Measurements from ENCODE around the gene KRTDAP. TPM values are rescaled to one million over a fixed set of nuclear protein-coding genes. Genes with fewer than 3 reads are reported as not detected.

KRTDAP gene
- total RNA-seq, 1 experiment from 2014 or later = not detected

DNA sequence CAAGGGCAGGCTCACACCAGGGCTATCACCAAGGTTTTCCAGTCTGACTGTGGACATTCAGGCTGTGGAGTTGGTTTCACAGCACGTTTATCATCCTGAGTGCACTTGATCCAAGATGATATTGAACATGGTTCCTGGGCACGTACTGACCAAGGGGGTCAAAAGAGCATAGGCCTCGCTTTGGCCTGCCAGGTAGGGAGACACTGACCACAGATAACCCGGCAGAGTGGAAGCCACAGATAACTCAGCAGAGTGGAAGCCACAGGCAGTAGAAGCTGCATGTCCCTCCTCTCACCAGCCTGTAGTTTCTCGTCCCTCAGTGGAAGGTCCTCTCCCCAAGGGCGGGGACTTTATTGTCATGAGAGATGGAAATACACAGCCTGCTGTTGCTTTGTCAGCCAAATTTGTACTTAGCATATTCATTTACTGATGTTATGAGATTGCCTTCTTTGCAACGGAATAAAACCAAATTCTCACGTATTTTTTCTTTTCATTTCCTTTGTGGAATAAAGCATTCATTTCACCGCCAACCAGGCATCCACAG, 8.8 kb upstream of the KRTDAP start:
- Histone ChIP-seq H3K79me2 (ENCODE audit: low read length) (no peaks in the 10 kb centered on the region), H3K27ac (ENCODE audit: low read length) (no peak overlapping the region), H3K4me3 (ENCODE audit: low read length) (no peak overlapping the region), H2AFZ (ENCODE audit: low read length) (no peak overlapping the region), H3K9me3 (ENCODE audit: low read length) (no peaks in the 10 kb centered on the region), H3K4me1 (ENCODE audit: low read length) (peaks cover 43% of the 10 kb centered on the region), H4K20me1 (ENCODE audit: insufficient read depth, low read depth, low read length) (no peaks in the 10 kb centered on the region), H3K4me2 (ENCODE audit: low read depth, low read length, poor library complexity, severe bottlenecking) (no peak overlapping the region), H3K9ac (ENCODE audit: low read length) (no peak overlapping the region), H3K36me3 (ENCODE audit: insufficient read depth, low read length) (no peaks in the 10 kb centered on the region), H3K9me2 (replicated peaks; ENCODE audit: insufficient read depth, low read length) (no peaks in the 10 kb centered on the region), H3K27me3 (ENCODE audit: low read length) (no peaks in the 10 kb centered on the region)
- DNase-seq = no peak

DNA sequence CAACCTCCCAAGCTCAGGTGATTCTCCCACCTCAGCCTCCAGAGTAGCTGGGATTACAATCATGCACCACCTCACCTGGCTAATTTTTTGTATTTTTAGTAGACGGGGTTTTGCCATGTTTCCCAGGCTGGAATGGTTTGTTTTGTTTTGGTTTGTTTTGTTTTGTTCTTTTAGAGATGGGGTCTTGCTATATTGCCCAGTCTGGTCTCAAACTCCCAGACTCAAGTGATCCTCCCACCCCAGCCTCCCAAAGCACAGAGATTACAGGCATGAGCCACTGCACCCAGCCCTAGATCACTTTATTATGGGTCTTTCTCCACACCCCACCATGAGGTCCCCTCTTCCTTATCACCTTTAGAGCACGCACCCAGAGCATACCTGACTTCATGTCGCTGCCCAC, 8.0 kb upstream of the KRTDAP start:
- Histone ChIP-seq H3K36me3 (ENCODE audit: insufficient read depth, low read length) (no peaks in the 10 kb centered on the region), H3K9me3 (ENCODE audit: low read length) (no peaks in the 10 kb centered on the region), H2AFZ (ENCODE audit: low read length) (no peak overlapping the region), H3K4me2 (ENCODE audit: low read depth, low read length, poor library complexity, severe bottlenecking) (no peak overlapping the region), H4K20me1 (ENCODE audit: insufficient read depth, low read depth, low read length) (no peaks in the 10 kb centered on the region), H3K9ac (ENCODE audit: low read length) (no peak overlapping the region), H3K27me3 (ENCODE audit: low read length) (no peaks in the 10 kb centered on the region), H3K4me1 (ENCODE audit: low read length) (peaks cover 43% of the 10 kb centered on the region), H3K79me2 (ENCODE audit: low read length) (no peaks in the 10 kb centered on the region), H3K27ac (ENCODE audit: low read length) (no peak overlapping the region), H3K9me2 (replicated peaks; ENCODE audit: insufficient read depth, low read length) (no peaks in the 10 kb centered on the region), H3K4me3 (ENCODE audit: low read length) (no peak overlapping the region)
- peak; percentile 12 for DNase-seq

DNA sequence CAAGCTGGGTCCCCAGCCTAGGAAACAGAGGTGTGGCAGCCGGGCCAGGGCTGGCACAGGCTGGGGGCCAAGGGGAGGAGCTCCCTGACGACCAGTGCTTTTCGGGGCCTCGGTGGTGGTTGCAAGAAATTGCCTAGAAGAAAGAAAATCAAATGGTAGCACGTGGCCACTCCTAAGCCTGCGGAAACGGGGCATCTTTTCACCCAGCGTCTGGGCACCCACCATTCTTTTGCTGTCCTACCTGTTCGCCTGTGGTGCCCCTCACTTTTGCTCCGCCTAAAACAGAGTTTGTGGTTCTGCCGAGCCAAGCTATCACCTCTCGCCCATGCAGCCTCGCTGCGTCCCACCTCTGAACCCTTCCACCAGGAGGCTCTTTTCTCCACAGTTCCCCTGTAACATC, 7.1 kb upstream of the KRTDAP start:
- Histone ChIP-seq H3K36me3 (ENCODE audit: insufficient read depth, low read length) (no peaks in the 10 kb centered on the region), H3K4me1 (ENCODE audit: low read length) (peaks cover 36% of the 10 kb centered on the region), H3K27ac (ENCODE audit: low read length) (no peak overlapping the region), H2AFZ (ENCODE audit: low read length) (no peak overlapping the region), H3K79me2 (ENCODE audit: low read length) (no peaks in the 10 kb centered on the region), H3K4me3 (ENCODE audit: low read length) (no peak overlapping the region), H3K9ac (ENCODE audit: low read length) (no peak overlapping the region), H3K9me2 (replicated peaks; ENCODE audit: insufficient read depth, low read length) (no peaks in the 10 kb centered on the region), H3K27me3 (ENCODE audit: low read length) (no peaks in the 10 kb centered on the region), H4K20me1 (ENCODE audit: insufficient read depth, low read depth, low read length) (no peaks in the 10 kb centered on the region), H3K4me2 (ENCODE audit: low read depth, low read length, poor library complexity, severe bottlenecking) (no peak overlapping the region), H3K9me3 (ENCODE audit: low read length) (no peaks in the 10 kb centered on the region)
- peak; percentile 32 for DNase-seq

DNA sequence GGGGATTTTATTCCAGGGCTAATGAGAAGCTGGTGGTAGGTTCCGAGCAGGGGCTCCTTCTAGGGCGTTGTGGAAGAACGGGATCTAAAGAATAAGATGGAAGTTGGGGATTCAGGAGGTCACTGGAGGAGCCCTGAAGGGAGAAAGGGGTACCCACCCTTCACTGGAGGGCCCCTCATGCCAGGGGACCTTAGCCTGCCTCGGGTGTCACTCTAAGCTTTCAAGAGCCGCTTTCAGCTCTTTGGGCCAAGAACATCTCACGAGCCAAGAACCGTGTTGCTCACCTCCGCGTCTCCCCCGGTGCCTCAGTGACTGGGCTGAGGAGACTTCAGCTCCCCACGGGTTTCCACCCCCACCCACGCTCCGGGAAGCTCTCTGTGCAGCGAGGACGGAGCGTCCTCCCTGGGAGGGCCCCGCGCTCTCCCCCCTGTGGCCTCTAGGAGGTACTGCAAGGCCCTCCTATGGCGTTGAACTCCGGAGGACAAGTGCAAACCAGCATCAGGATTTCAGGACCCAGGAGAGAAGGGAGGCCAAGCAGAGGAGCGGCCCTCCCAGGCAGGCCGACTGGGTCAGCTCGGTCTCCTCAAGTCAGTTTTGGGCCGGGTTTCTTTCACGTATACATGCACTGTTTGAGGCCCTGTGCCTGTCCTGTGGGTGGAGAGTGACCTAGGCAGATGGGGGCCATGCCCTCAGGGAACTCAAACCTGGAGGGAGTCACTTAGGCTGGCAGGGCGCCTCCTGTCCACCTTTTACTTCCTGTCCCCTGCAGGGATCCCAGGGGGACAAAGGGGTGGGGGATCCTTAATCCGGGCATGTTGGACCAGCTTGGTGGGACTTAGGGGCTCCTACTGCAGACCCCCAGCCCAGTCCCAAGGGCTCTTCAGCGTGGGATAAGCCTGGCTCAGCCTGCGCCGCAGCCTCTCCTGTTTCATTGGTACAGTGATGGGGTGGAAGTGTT, 5.1 kb upstream of the KRTDAP start:
- Histone ChIP-seq H3K4me2 (ENCODE audit: low read depth, low read length, poor library complexity, severe bottlenecking) (peak overlapping the region; percentile 42), H3K27me3 (ENCODE audit: low read length) (no peaks in the 10 kb centered on the region), H3K4me1 (ENCODE audit: low read length) (peaks cover 15% of the 10 kb centered on the region), H3K9ac (ENCODE audit: low read length) (peak overlapping the region; percentile 13), H4K20me1 (ENCODE audit: insufficient read depth, low read depth, low read length) (no peaks in the 10 kb centered on the region), H3K9me3 (ENCODE audit: low read length) (no peaks in the 10 kb centered on the region), H3K4me3 (ENCODE audit: low read length) (peak overlapping the region; percentile 24; the same call in 1 of the 2 replicates), H3K36me3 (ENCODE audit: insufficient read depth, low read length) (no peaks in the 10 kb centered on the region), H3K9me2 (replicated peaks; ENCODE audit: insufficient read depth, low read length) (no peaks in the 10 kb centered on the region), H3K79me2 (ENCODE audit: low read length) (no peaks in the 10 kb centered on the region), H3K27ac (ENCODE audit: low read length) (no peak overlapping the region), H2AFZ (ENCODE audit: low read length) (peak overlapping the region; percentile 39; the same call in 1 of the 2 replicates)
- peak; percentile 86 for DNase-seq

DNA sequence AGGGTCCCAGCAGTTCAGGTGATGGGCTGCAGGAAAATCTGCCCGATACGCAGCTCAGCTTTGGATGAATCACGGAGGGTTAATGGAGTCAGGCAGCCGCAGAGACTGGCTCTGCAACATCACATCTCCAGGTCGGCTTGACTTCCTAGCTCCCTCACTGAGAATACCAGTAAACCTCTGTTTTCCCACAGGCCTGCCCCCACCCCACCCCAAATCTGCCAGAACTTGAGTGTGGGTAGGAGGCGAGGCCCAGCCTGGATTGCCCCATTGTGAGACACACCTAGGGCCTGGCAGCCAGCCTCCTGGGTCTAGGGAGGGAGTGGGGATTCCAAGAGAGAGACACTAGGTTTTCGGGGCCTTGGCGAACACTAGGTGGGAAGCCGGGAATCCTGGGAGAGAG, 3.7 kb upstream of the KRTDAP start:
- Histone ChIP-seq H3K4me1 (ENCODE audit: low read length) (peaks cover 11% of the 10 kb centered on the region), H3K27me3 (ENCODE audit: low read length) (no peaks in the 10 kb centered on the region), H4K20me1 (ENCODE audit: insufficient read depth, low read depth, low read length) (no peaks in the 10 kb centered on the region), H3K79me2 (ENCODE audit: low read length) (no peaks in the 10 kb centered on the region), H3K4me3 (ENCODE audit: low read length) (no peak overlapping the region), H3K9me2 (replicated peaks; ENCODE audit: insufficient read depth, low read length) (no peaks in the 10 kb centered on the region), H3K9ac (ENCODE audit: low read length) (no peak overlapping the region), H2AFZ (ENCODE audit: low read length) (no peak overlapping the region), H3K9me3 (ENCODE audit: low read length) (no peaks in the 10 kb centered on the region), H3K36me3 (ENCODE audit: insufficient read depth, low read length) (no peaks in the 10 kb centered on the region), H3K27ac (ENCODE audit: low read length) (no peak overlapping the region), H3K4me2 (ENCODE audit: low read depth, low read length, poor library complexity, severe bottlenecking) (no peak overlapping the region)
- no peak for DNase-seq

DNA sequence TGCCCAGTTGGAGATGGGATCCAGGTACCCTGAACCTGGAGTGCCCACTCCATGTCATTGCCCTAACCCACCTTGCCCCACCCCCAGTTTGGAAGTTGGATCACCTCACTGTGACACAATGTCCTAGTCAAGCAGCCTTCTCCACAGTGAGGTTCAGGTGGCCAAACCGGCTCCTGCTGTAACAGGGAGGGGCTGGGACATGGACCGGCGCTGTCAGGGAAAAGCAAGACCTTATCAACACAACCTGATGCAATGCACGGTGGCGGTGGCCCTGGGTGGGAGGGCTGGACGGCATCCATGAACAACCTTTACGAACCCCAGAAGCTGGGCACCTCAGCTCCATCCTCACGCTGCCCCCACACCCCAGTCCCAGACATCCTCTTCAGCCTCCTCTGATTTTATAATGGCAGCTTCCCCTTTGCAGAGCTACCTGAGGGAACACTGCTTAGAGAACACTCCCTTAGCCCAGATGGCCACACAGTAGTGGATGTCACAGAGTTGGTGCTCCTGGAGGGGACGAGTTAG, 1.6 kb upstream of the KRTDAP start:
- H3K27me3 ChIP-seq (ENCODE audit: low read length) = no peaks in the 10 kb centered on the region
- no peak for DNase-seq
- no peaks in the 10 kb centered on the region for H3K9me3 ChIP-seq (ENCODE audit: low read length)
- H3K4me2 ChIP-seq (ENCODE audit: low read depth, low read length, poor library complexity, severe bottlenecking) = no peak overlapping the region
- H3K36me3 ChIP-seq (ENCODE audit: insufficient read depth, low read length) = no peaks in the 10 kb centered on the region
- H2AFZ ChIP-seq (ENCODE audit: low read length) = no peak overlapping the region
- H3K79me2 ChIP-seq (ENCODE audit: low read length) = no peaks in the 10 kb centered on the region
- no peak overlapping the region for H3K9ac ChIP-seq (ENCODE audit: low read length)
- H4K20me1 ChIP-seq (ENCODE audit: insufficient read depth, low read depth, low read length) = no peaks in the 10 kb centered on the region
- no peaks in the 10 kb centered on the region for H3K9me2 ChIP-seq (replicated peaks; ENCODE audit: insufficient read depth, low read length)
- H3K27ac ChIP-seq (ENCODE audit: low read length) = no peak overlapping the region
- peaks cover 11% of the 10 kb centered on the region for H3K4me1 ChIP-seq (ENCODE audit: low read length)
- no peak overlapping the region for H3K4me3 ChIP-seq (ENCODE audit: low read length)

DNA sequence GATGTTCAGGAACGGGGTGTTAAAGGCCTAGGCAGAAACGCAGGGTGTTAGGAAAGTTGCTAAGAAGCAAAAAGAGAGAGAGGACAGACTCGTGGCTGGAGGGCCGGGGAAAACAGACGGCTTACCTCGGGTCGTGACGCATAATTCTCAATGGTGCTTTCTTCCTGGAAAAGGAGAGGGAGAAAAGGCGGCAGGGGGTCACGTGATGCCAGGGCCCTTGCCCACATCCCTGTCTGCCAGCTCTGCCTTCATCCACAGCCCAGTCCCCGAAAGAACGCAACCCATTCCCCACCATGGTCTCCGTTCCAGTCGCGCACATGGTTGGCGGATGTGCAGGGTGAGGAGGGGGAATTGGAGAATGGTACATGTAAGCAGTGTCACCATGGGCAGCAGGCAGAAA, 1.6 kb downstream of the KRTDAP start:
- Histone ChIP-seq H3K27me3 (ENCODE audit: low read length) (no peaks in the 10 kb centered on the region), H3K4me2 (ENCODE audit: low read depth, low read length, poor library complexity, severe bottlenecking) (no peak overlapping the region), H3K36me3 (ENCODE audit: insufficient read depth, low read length) (no peaks in the 10 kb centered on the region), H3K9me2 (replicated peaks; ENCODE audit: insufficient read depth, low read length) (no peaks in the 10 kb centered on the region), H4K20me1 (ENCODE audit: insufficient read depth, low read depth, low read length) (no peaks in the 10 kb centered on the region), H3K79me2 (ENCODE audit: low read length) (no peaks in the 10 kb centered on the region), H3K9me3 (ENCODE audit: low read length) (no peaks in the 10 kb centered on the region), H2AFZ (ENCODE audit: low read length) (no peak overlapping the region), H3K4me1 (ENCODE audit: low read length) (peaks cover 19% of the 10 kb centered on the region), H3K4me3 (ENCODE audit: low read length) (no peak overlapping the region), H3K9ac (ENCODE audit: low read length) (no peak overlapping the region), H3K27ac (ENCODE audit: low read length) (no peak overlapping the region)
- DNase-seq = no peak

DNA sequence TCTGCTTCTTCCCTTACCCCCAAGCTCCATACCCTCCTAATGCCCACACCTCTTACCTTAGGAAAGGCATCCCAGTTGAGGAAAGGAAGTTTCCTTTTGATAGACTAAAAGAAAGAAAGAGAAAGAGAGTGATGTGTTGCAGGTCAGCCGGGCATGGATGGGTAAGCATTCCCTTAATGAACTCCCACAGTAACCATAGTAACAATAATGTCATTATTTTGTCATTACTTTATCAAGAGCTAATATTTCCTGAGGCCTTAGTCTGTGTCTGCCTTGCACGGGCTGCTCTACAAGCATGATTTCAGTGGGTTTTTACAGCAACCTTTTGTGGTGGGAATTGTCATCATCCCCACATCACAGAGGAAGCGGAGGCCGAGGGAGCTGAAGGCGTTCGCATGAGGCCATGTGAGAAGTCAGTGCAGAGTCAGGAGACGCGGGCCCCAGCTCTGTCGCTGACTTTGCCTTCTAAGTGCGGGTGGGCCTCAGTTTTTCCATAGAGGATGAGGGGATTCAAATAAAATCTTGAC, 2.5 kb downstream of the KRTDAP start:
- Histone ChIP-seq H3K27me3 (ENCODE audit: low read length) (no peaks in the 10 kb centered on the region), H2AFZ (ENCODE audit: low read length) (no peak overlapping the region), H3K9me3 (ENCODE audit: low read length) (no peaks in the 10 kb centered on the region), H3K9me2 (replicated peaks; ENCODE audit: insufficient read depth, low read length) (no peaks in the 10 kb centered on the region), H3K27ac (ENCODE audit: low read length) (no peak overlapping the region), H3K36me3 (ENCODE audit: insufficient read depth, low read length) (no peaks in the 10 kb centered on the region), H3K9ac (ENCODE audit: low read length) (no peak overlapping the region), H4K20me1 (ENCODE audit: insufficient read depth, low read depth, low read length) (no peaks in the 10 kb centered on the region), H3K79me2 (ENCODE audit: low read length) (no peaks in the 10 kb centered on the region), H3K4me2 (ENCODE audit: low read depth, low read length, poor library complexity, severe bottlenecking) (no peak overlapping the region), H3K4me3 (ENCODE audit: low read length) (no peak overlapping the region), H3K4me1 (ENCODE audit: low read length) (peaks cover 20% of the 10 kb centered on the region)
- no peak for DNase-seq
